OCI-LY3 (cell line): Measurements from ENCODE around the gene PDPR.
"Not testable (repeated sequence)": the region's sequence is repeated elsewhere in the genome, so short reads cannot be mapped to it uniquely, and the experiment has no call there.

Source experiments
- CTCF ChIP-seq: fragments of 200-600, 300-600 bp; sonication (generic); IDR thresholded peaks from 2 replicates; pipeline ENCODE4 v1.5.1; 2014; ENCODE audit warnings: antibody characterized with exemption, low read length, low read depth
- EZH2phosphoT487 ChIP-seq: fragments of 200-600 bp; shearing (Covaris generic); IDR thresholded peaks from 2 replicates; pipeline ENCODE4 v1.6.1; 2018; ENCODE audit warnings: antibody characterized with exemption, mixed run types, low read depth

GRCh38 chr16:70199170-70199569, 85.0 kb downstream of the PDPR start:
- TF ChIP-seq CTCF, EZH2phosphoT487: not testable (repeated sequence)
